HepG2 (cell line): ENCODE measurements around the gene UACA.

ENCODE experiments used
- CTCF ChIP-seq: sonication (generic); formaldehyde crosslinking; IDR thresholded peaks from 2 replicates; pipeline ENCODE4 v1.5.0; 2020; ENCODE audit warnings: mild to moderate bottlenecking, missing genetic modification reagents, moderate library complexity
- ELK4 ChIP-seq: sonication (generic); formaldehyde crosslinking; IDR thresholded peaks from 2 replicates; pipeline ENCODE4 v1.9.0; 2021; ENCODE audit warnings: missing genetic modification reagents, borderline replicate concordance
- HNF4G ChIP-seq, 2 experiments: sonication (generic) in 1 of 2; formaldehyde crosslinking in 1 of 2; IDR thresholded peaks; 2 replicates each; pipeline versions ENCODE4 v1.4.0 to v1.6.1; 2011 to 2020; ENCODE audit warnings: borderline replicate concordance in 2 of 2, low read depth in 2 of 2, mild to moderate bottlenecking in 2 of 2, low read length in 1 of 2, missing genetic modification reagents in 1 of 2, moderate library complexity in 1 of 2
- NR2F2 ChIP-seq: IDR thresholded peaks from 2 replicates; pipeline ENCODE4 v1.6.1; 2012; ENCODE audit warnings: low read depth, inconsistent platforms, borderline replicate concordance
- PREB ChIP-seq: sonication (generic); formaldehyde crosslinking; IDR thresholded peaks from 2 replicates; pipeline ENCODE4 v1.4.0; 2020; ENCODE audit warnings: missing genetic modification reagents

GRCh38 chr15:70722266-70723121 lies 40.9 kb downstream of the UACA start:
- TF ChIP-seq PREB (no peak), HNF4G (IDR thresholded peaks at IDR 0.05; ENCODE audit: borderline replicate concordance, low read depth, low read length) (no peak), HNF4G (CRISPR knock-in tag; IDR thresholded peaks at IDR 0.05; ENCODE audit: borderline replicate concordance, low read depth) (no peak), NR2F2 (no peak), ELK4 (CRISPR knock-in tag) (no peak), CTCF (CRISPR knock-in tag) (peak; percentile 56)
